ENCODE measurements around the gene ARF3.
A peak's percentile ranks its signal among the peaks of the same experiment; 100 is the strongest.

Gene ARF3

GRCh38 chr12:48980953-48981756 is 23.9 kb upstream of the ARF3 start:
- no peak for DNase-seq

- DNase-seq: no peak
Observed at GRCh38 chr12:48980389-48980952, 23.2 kb upstream of the ARF3 start.

- DNase-seq: no peak
Observed at GRCh38 chr12:48979602-48980388, 22.5 kb upstream of the ARF3 start.

- DNase-seq: no peak
Observed at GRCh38 chr12:48978741-48979601, 21.7 kb upstream of the ARF3 start.

GRCh38 chr12:48978291-48978740 is 21.0 kb upstream of the ARF3 start, which contains the start of gene WNT1:
Gene WNT1, plus strand, starts transcription at chr12:48978322. Its CDS starts 329 bp downstream, at chr12:48978651.
- DNase-seq: no peak

GRCh38 chr12:48977290-48978281 is 20.3 kb upstream of the ARF3 start:
- DNase-seq: peak; percentile 31

- DNase-seq: no peak
Observed at GRCh38 chr12:48973941-48974673, 16.8 kb upstream of the ARF3 start.

GRCh38 chr12:48973531-48973930 is 16.2 kb upstream of the ARF3 start:
- no peak for DNase-seq

- no peak for DNase-seq
Observed at GRCh38 chr12:48972952-48973483, 15.7 kb upstream of the ARF3 start.

- peak; percentile 84 for DNase-seq
Observed at GRCh38 chr12:48972213-48972951, 15.1 kb upstream of the ARF3 start.

GRCh38 chr12:48970702-48971334 is 13.5 kb upstream of the ARF3 start:
- no peak for DNase-seq

- DNase-seq: no peak
Observed at GRCh38 chr12:48969833-48970701, 12.8 kb upstream of the ARF3 start.

GRCh38 chr12:48969160-48969771 is 12.0 kb upstream of the ARF3 start:
- no peak for DNase-seq

- DNase-seq: no peak
Observed at GRCh38 chr12:48968467-48968866, 11.2 kb upstream of the ARF3 start.

- no peak for DNase-seq
Observed at GRCh38 chr12:48967991-48968390, 10.7 kb upstream of the ARF3 start.

- no peak for DNase-seq
Observed at GRCh38 chr12:48966177-48966895, 9.0 kb upstream of the ARF3 start.

GRCh38 chr12:48965298-48965838 is 8.1 kb upstream of the ARF3 start:
- DNase-seq: no peak
